Endothelial cell of umbilical vein (primary cell): ENCODE measurements around the gene GNG2. TPM values are rescaled to one million over a fixed set of nuclear protein-coding genes. Genes with fewer than 3 reads are reported as not detected.

Source experiments
- BruUV-seq: library from RNA; stranded (reverse); fragments of 400-500 nt; replicated peaks from 2 replicates; lab custom pipeline; 2021; lab: Mats Ljungman, UMichigan
- CTCF ChIA-PET: fragments of 300-600, 350-600 bp; sonication (Branson Sonifier 250); formaldehyde crosslinking; loops from one replicate; lab custom pipeline; 2021; ENCODE audit warnings: antibody characterized with exemption, inconsistent platforms; lab: Charles Lee
- POLR2A ChIA-PET: fragments of 300-600, 350-600 bp; sonication (Branson Sonifier 250); formaldehyde crosslinking; loops from one replicate; lab custom pipeline; 2021; ENCODE audit warnings: antibody characterized with exemption, inconsistent platforms; lab: Charles Lee
- DNase-seq: peaks from one replicate; pipeline ENCODE4 v3.0.0-alpha.2; 2011; ENCODE audit warnings: low read depth, low spot score
- FAIRE-seq: peaks from 2 replicates; lab custom pipeline; 2011; peaks lifted over from hg19 to GRCh38; lab: Jason Lieb, UNC
- H2AFZ ChIP-seq: 2 replicates; pipeline ENCODE4 v1.6.0; 2012; ENCODE audit warnings: low read depth, low read length, control low read depth, inconsistent platforms
- H3K27ac ChIP-seq: 2 replicates; pipeline ENCODE4 v1.5.1; 2011; ENCODE audit warnings: low read depth, mild to moderate bottlenecking, control low read depth, low read length, moderate library complexity; ENCODE audit not compliant: insufficient read depth
- H3K27me3 ChIP-seq, 2 experiments: 2 replicates each; pipeline versions ENCODE4 v1.6.0 to v1.6.1; 2011; ENCODE audit warnings: low read length in 2 of 2, mixed read lengths in 1 of 2; ENCODE audit not compliant: control insufficient read depth in 2 of 2, insufficient read depth in 2 of 2
- H3K36me3 ChIP-seq, 2 experiments: 2 replicates in 1 of 2; 3 replicates in 1 of 2; pipeline ENCODE4 v1.5.1; 2011; ENCODE audit warnings: low read length in 2 of 2, mild to moderate bottlenecking in 1 of 2, moderate library complexity in 1 of 2; ENCODE audit not compliant: control insufficient read depth in 2 of 2, insufficient read depth in 2 of 2; ENCODE audit errors: extremely low read depth in 1 of 2
- H3K4me1 ChIP-seq: 3 replicates; pipeline ENCODE4 v1.5.1; 2011; ENCODE audit warnings: mild to moderate bottlenecking, low read length; ENCODE audit not compliant: control insufficient read depth, insufficient read depth; ENCODE audit errors: extremely low read depth
- H3K4me2 ChIP-seq: 2 replicates; pipeline ENCODE4 v1.6.1; 2011; ENCODE audit warnings: low read length, control low read depth, mixed read lengths; ENCODE audit not compliant: insufficient read depth
- H3K4me3 ChIP-seq, 3 experiments: fragments of 200-600 bp in 1 of 3; sonication (generic), shearing (Covaris generic) in 1 of 3; replicated peaks in 1 of 3; 2 replicates each; pipeline ENCODE4 v1.5.1; 2011 to 2016; ENCODE audit warnings: control low read depth in 3 of 3, low read length in 3 of 3, mild to moderate bottlenecking in 2 of 3, inconsistent platforms in 1 of 3, low read depth in 1 of 3, moderate library complexity in 1 of 3; ENCODE audit not compliant: insufficient read depth in 1 of 3
- H3K79me2 ChIP-seq: 2 replicates; pipeline ENCODE4 v1.6.0; 2012; ENCODE audit warnings: low read length, inconsistent platforms; ENCODE audit not compliant: control insufficient read depth, insufficient read depth
- H3K9ac ChIP-seq: replicated peaks from 2 replicates; pipeline ENCODE3; 2011; ENCODE audit warnings: low read length, control low read depth; ENCODE audit not compliant: insufficient read depth; ENCODE audit errors: extremely low read depth
- H3K9me1 ChIP-seq: replicated peaks from 3 replicates; pipeline ENCODE4 v1.6.0; 2011; ENCODE audit warnings: mild to moderate bottlenecking, low read length; ENCODE audit not compliant: control insufficient read depth, insufficient read depth; ENCODE audit errors: extremely low read depth
- H3K9me3 ChIP-seq: replicated peaks from 2 replicates; pipeline ENCODE4 v1.5.1; 2012; ENCODE audit warnings: low read length, inconsistent platforms; ENCODE audit not compliant: control insufficient read depth, insufficient read depth
- H4K20me1 ChIP-seq: replicated peaks from 2 replicates; pipeline ENCODE3; 2011; ENCODE audit warnings: mild to moderate bottlenecking, low read length; ENCODE audit not compliant: control insufficient read depth, insufficient read depth; ENCODE audit errors: extremely low read depth
- CTCF ChIP-seq, 2 donors: IDR thresholded peaks; 1 replicate in 1 of 2; 2 replicates in 1 of 2; pipeline ENCODE4 v1.5.1; 2011; ENCODE audit warnings: low read length in 2 of 2, mild to moderate bottlenecking in 2 of 2, moderate library complexity in 2 of 2, control low read depth in 1 of 2, inconsistent platforms in 1 of 2, low read depth in 1 of 2; ENCODE audit not compliant: insufficient read depth in 1 of 2; ENCODE audit errors: extremely low read depth in 1 of 2
- EZH2 ChIP-seq: IDR thresholded peaks from 2 replicates; pipeline ENCODE4 v1.6.1; 2012; ENCODE audit warnings: borderline replicate concordance, low read depth, mild to moderate bottlenecking, moderate library complexity, low read length, inconsistent platforms; ENCODE audit not compliant: severe bottlenecking
- FOS ChIP-seq: IDR thresholded peaks from 2 replicates; pipeline ENCODE4 v1.6.1; 2011; ENCODE audit warnings: mild to moderate bottlenecking, low read length, moderate library complexity, borderline replicate concordance; ENCODE audit not compliant: insufficient read depth
- GATA2 ChIP-seq: IDR thresholded peaks from 2 replicates; pipeline ENCODE4 v1.7.0; 2011; ENCODE audit warnings: low read depth, mild to moderate bottlenecking, moderate library complexity, mixed read lengths, low read length; ENCODE audit not compliant: insufficient read length, insufficient read depth
- JUN ChIP-seq: IDR thresholded peaks from 2 replicates; pipeline ENCODE4 v1.6.1; 2011; ENCODE audit warnings: borderline replicate concordance, low read depth; ENCODE audit not compliant: insufficient read length, insufficient read depth
- MYC ChIP-seq: IDR thresholded peaks from one replicate; pipeline ENCODE4 v1.6.1; 2011; ENCODE audit warnings: mild to moderate bottlenecking, low read depth, low read length
- POLR2A ChIP-seq: IDR thresholded peaks from 2 replicates; pipeline ENCODE4 v1.6.1; 2012; ENCODE audit warnings: low read depth, mild to moderate bottlenecking, control low read depth, low read length
- POLR2AphosphoS5 ChIP-seq: IDR thresholded peaks from 2 replicates; pipeline ENCODE4 v1.6.1; 2012; ENCODE audit warnings: low read depth, mild to moderate bottlenecking, control low read depth, low read length, moderate library complexity; ENCODE audit not compliant: insufficient read depth
- dilution Hi-C: fragments of 300-500 bp; cut with MboI; formaldehyde crosslinking; loops from one replicate; pipeline ENCODE4 v1.15.0; 2019; ENCODE audit warnings: low sequenced_read_pairs; ENCODE audit not compliant: extremely low pct_ligation_motif_present
- intact Hi-C: fragments of 100-400 bp; cut with micrococcal nuclease; formaldehyde crosslinking; loops from one replicate; pipeline ENCODE4 v1.10.0; 2022
- polyA plus RNA-seq, 4 experiments: library from polyadenylated mRNA; depleted of rRNA in 3 of 4; stranded (reverse) in 3 of 4; unstranded in 1 of 4; fragments of >200 nt; gene quantifications; 2 replicates each; pipeline versions ENCODE4 v1.2.1 to v1.2.3, GENCODE V29; 2011 to 2012; ENCODE audit warnings: missing spikeins in 1 of 4
- total RNA-seq: library from RNA; stranded (reverse); gene quantifications from 2 replicates; pipeline ENCODE4 v1.2.3, GENCODE V29; 2021

Gene GNG2
- total and polyA plus RNA-seq, 2 donors (not counting 3 experiments of a cell fraction or from before 2014, with no cell fraction given), result not detected

GRCh38 chr14:51912112-51912786, 51.8 kb downstream of the GNG2 start:
- Histone ChIP-seq H3K4me2 (no peak overlapping the region), H3K9me3 (no peaks in the 10 kb centered on the region), H3K9me1 (no peaks in the 10 kb centered on the region), H3K4me3 (no peak overlapping the region), H3K4me1 (no peaks in the 10 kb centered on the region), H3K79me2 (no peaks in the 10 kb centered on the region), H3K9ac (no peak overlapping the region), H3K27me3 (peaks cover 3 to 6% of the 10 kb centered on the region in 2 experiments), H4K20me1 (no peaks in the 10 kb centered on the region), H2AFZ (no peak overlapping the region), H3K27ac (no peak overlapping the region), H3K36me3 (no peaks in the 10 kb centered on the region)
- POLR2A ChIA-PET, result no interaction called here
- BruUV-seq, result no TSS peak
- CTCF ChIA-PET, result interaction anchor here (2.6 kb wide), 1 partner anchor 66 kb away, joined by 9 read pairs; no protein-coding TSS in a partner anchor
- DNase-seq (no peak), FAIRE-seq (no peak)
- intact Hi-C loops (no loop called here), dilution Hi-C loops (no loop called here)
- no peak for TF ChIP-seq EZH2
- no peak for TF ChIP-seq FOS
- no peak for TF ChIP-seq JUN
- no peak for TF ChIP-seq POLR2A
- TF ChIP-seq GATA2, result no peak
- TF ChIP-seq MYC, result no peak
- TF ChIP-seq POLR2AphosphoS5, result no peak
- no peak for TF ChIP-seq CTCF (IDR thresholded peaks at IDR 0.05; ENCODE audit: extremely low read depth in 1 of 2, insufficient read depth in 1 of 2, low read depth in 1 of 2, low read length in 2 of 2)
